Ectodermal cell (in vitro differentiated cells): Measurements from ENCODE around the gene SARNP.

Experiments used
- H3K27ac ChIP-seq: 2 replicates; pipeline ENCODE4 v1.7.0; 2013; ENCODE audit warnings: mild to moderate bottlenecking, low read depth, low read length; ENCODE audit not compliant: insufficient read depth, poor library complexity, severe bottlenecking
- H3K27me3 ChIP-seq: 2 replicates; pipeline ENCODE4 v1.7.0; 2013; ENCODE audit warnings: mild to moderate bottlenecking, low read length; ENCODE audit not compliant: insufficient read depth, control insufficient read depth, poor library complexity, severe bottlenecking
- H3K36me3 ChIP-seq: one replicate; pipeline ENCODE4 v1.7.0; 2013; ENCODE audit warnings: low read length; ENCODE audit not compliant: control insufficient read depth, insufficient read depth
- H3K4me1 ChIP-seq: one replicate; pipeline ENCODE4 v1.7.0; 2013; ENCODE audit warnings: low read length; ENCODE audit not compliant: control insufficient read depth, insufficient read depth
- H3K4me3 ChIP-seq: 2 replicates; pipeline ENCODE4 v1.7.0; 2013; ENCODE audit warnings: low read depth, low read length, control low read depth; ENCODE audit not compliant: insufficient read depth
- H3K9me3 ChIP-seq: 2 replicates; pipeline ENCODE4 v1.7.0; 2013; ENCODE audit warnings: mild to moderate bottlenecking, low read length, moderate library complexity; ENCODE audit not compliant: control insufficient read depth
- WGBS, 2 experiments: methylation state at CpG; one replicate each; pipeline ENCODE4 v1.1.7; 2013; ENCODE audit warnings: missing lambda C conversion rate in 2 of 2; 5-methylcytosine and 5-hydroxymethylcytosine counted together

Gene SARNP

GRCh38 chr12:55718624-55719275, 98.8 kb downstream of the SARNP start:
- Histone ChIP-seq H3K27me3 (no peaks in the 10 kb centered on the region), H3K4me3 (no peak overlapping the region), H3K36me3 (no peaks in the 10 kb centered on the region), H3K4me1 (peaks cover 33% of the 10 kb centered on the region), H3K27ac (peak overlapping the region; percentile 2), H3K9me3 (no peaks in the 10 kb centered on the region)
- WGBS, 2 experiments = 74 to 84% methylated on average over 4 of the region's 4 CpGs

GRCh38 chr12:55718015-55718414, 99.5 kb downstream of the SARNP start:
- no peak overlapping the region for H3K27ac ChIP-seq
- 3 to 13% methylated on average over 2 to 4 of the region's 4 CpGs for WGBS, 2 experiments
- no peaks in the 10 kb centered on the region for H3K36me3 ChIP-seq
- peaks cover 33% of the 10 kb centered on the region for H3K4me1 ChIP-seq
- peaks cover under 1% of the 10 kb centered on the region for H3K27me3 ChIP-seq
- no peaks in the 10 kb centered on the region for H3K9me3 ChIP-seq
- H3K4me3 ChIP-seq = no peak overlapping the region

DNA sequence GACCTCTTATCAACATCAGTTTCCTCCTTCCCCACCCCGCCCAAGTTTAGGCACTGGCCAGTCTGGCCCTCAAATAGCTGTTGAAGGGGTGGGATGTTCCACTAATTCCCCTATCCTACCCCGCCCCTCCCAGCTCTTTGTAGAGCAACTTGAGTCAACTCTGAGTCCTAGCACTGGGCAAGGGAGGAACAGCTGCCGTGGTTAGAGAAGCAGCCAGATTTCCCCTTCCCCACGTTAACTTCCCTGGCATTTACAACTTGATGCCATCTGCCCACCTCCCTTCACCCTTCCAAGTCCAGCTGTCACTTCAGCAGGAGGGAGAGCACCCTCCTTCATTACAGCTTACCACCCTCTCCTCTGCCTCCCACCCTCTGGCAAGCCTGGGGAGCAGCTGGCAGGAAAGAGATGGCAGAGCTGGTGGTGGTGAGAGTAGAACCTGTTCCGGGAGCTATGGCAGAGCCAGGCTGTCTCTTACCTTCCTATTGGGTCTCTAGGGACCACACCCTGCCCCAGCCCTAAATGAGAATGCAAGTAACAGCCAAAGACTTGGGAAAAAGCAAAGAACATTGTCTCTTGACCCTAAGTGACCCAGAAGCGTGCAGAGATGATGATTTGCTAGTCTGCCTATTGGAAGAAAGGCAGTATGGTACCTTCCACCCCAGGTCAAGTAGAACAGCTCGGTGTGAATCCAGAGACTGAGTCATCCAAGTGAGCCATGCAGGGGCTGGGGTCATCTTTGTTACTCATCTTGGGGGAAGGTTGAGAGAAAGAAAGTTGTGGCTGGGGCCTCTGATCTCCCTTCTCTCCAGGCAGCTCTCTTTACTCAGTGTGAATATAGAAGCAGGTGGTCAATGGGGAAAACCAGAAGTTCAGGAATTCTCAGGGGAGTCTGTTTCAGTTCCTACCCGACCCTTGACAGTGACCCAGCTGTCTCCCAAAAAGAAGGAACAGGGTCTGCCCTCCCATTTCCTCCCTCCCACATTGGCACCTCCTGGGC, 100.2 kb downstream of the SARNP start:
- 34 to 36% methylated on average over 8 of the region's 8 CpGs for WGBS, 2 experiments
- H3K27ac ChIP-seq = no peak overlapping the region
- no peaks in the 10 kb centered on the region for H3K9me3 ChIP-seq
- no peaks in the 10 kb centered on the region for H3K36me3 ChIP-seq
- H3K27me3 ChIP-seq = peaks cover 4% of the 10 kb centered on the region
- peaks cover 33% of the 10 kb centered on the region for H3K4me1 ChIP-seq
- peak overlapping the region; percentile 90 for H3K4me3 ChIP-seq

DNA sequence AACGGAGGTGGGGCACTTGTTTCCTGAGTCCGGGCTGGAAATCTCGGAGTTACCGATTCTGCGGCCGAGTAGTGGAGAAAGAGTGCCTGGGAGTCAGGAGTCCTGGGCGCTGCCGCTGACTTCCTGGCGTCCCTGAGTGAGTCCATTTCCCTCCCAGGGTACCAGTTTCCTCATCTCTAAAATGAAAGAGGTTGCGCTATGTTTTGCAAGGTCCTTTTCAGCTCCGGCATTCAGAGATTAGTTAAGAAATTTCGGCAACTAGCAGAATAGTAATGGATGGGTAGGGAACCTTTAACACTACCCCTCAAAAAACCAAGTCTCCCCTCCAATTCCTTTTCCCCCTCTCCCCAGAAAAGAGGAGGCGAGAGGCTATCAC, 101.0 kb downstream of the SARNP start:
- Histone ChIP-seq H3K27ac (no peak overlapping the region), H3K27me3 (peaks cover 7% of the 10 kb centered on the region), H3K4me3 (peak overlapping the region; percentile 90), H3K9me3 (no peaks in the 10 kb centered on the region), H3K36me3 (no peaks in the 10 kb centered on the region), H3K4me1 (peaks cover 33% of the 10 kb centered on the region)
- WGBS, 2 experiments = 1 to 3% methylated on average over 10 to 12 of the region's 13 CpGs

GRCh38 chr12:55715833-55716581, 101.5 kb downstream of the SARNP start, which contains the start of gene BLOC1S1:
Gene BLOC1S1 (plus strand): TSS chr12:55716046. CDS start chr12:55716052, 6 bp downstream.
- peaks cover 33% of the 10 kb centered on the region for H3K4me1 ChIP-seq
- no peaks in the 10 kb centered on the region for H3K9me3 ChIP-seq
- peaks cover 7% of the 10 kb centered on the region for H3K27me3 ChIP-seq
- peak within 1 kb of the TSS; percentile 88 for H3K27ac ChIP-seq
- peak within 1 kb of the TSS; percentile 90 for H3K4me3 ChIP-seq
- 0 to 1% methylated on average over 42 of the region's 42 CpGs for WGBS, 2 experiments
- H3K36me3 ChIP-seq = no peaks in the 10 kb centered on the region

GRCh38 chr12:55715169-55715764, 102.3 kb downstream of the SARNP start:
- H3K36me3 ChIP-seq = no peaks in the 10 kb centered on the region
- peaks cover 33% of the 10 kb centered on the region for H3K4me1 ChIP-seq
- no peak overlapping the region for H3K27ac ChIP-seq
- H3K27me3 ChIP-seq = peaks cover 7% of the 10 kb centered on the region
- WGBS, 2 experiments = 78 to 83% methylated on average over 7 of the region's 7 CpGs
- no peaks in the 10 kb centered on the region for H3K9me3 ChIP-seq
- peak overlapping the region; percentile 90 for H3K4me3 ChIP-seq

- H3K4me3 ChIP-seq = no peak overlapping the region
- H3K4me1 ChIP-seq = peaks cover 23% of the 10 kb centered on the region
- no peak overlapping the region for H3K27ac ChIP-seq
- no peaks in the 10 kb centered on the region for H3K36me3 ChIP-seq
- no peaks in the 10 kb centered on the region for H3K9me3 ChIP-seq
- H3K27me3 ChIP-seq = peaks cover 7% of the 10 kb centered on the region
- 81 to 94% methylated on average over 2 of the region's 2 CpGs for WGBS, 2 experiments
These were observed 103.8 kb downstream of the SARNP start for GRCh38 chr12:55713721-55714120.

- Histone ChIP-seq H3K27me3 (peaks cover 7% of the 10 kb centered on the region), H3K9me3 (no peaks in the 10 kb centered on the region), H3K4me3 (no peak overlapping the region), H3K36me3 (no peaks in the 10 kb centered on the region), H3K4me1 (peaks cover 19% of the 10 kb centered on the region), H3K27ac (no peak overlapping the region)
- WGBS, 2 experiments = 76 to 93% methylated on average over 1 of the region's 1 CpG
These were observed 104.7 kb downstream of the SARNP start for GRCh38 chr12:55712700-55713415.

- H3K27ac ChIP-seq = no peak overlapping the region
- no peak overlapping the region for H3K4me3 ChIP-seq
- peaks cover 11% of the 10 kb centered on the region for H3K4me1 ChIP-seq
- H3K36me3 ChIP-seq = no peaks in the 10 kb centered on the region
- peaks cover 9% of the 10 kb centered on the region for H3K27me3 ChIP-seq
- 88 to 92% methylated on average over 4 of the region's 4 CpGs for WGBS, 2 experiments
- H3K9me3 ChIP-seq = no peaks in the 10 kb centered on the region
These were observed 105.6 kb downstream of the SARNP start for GRCh38 chr12:55711786-55712553.
